Keratinocyte (primary cell): Measurements from ENCODE around the gene MBNL2. TPM values are rescaled to one million over a fixed set of nuclear protein-coding genes. Genes with fewer than 3 reads are reported as not detected.

ENCODE experiments used
- DNase-seq: peaks from one replicate; pipeline ENCODE4 v3.0.0-alpha.2; 2011; ENCODE audit warnings: low read depth, missing footprints, low spot score
- FAIRE-seq: peaks from 2 replicates; lab custom pipeline; 2011; peaks lifted over from hg19 to GRCh38; lab: Jason Lieb, UNC
- H2AFZ ChIP-seq: 2 replicates; pipeline ENCODE4 v1.6.0; 2012; ENCODE audit warnings: low read length, control low read depth, inconsistent platforms; ENCODE audit not compliant: control insufficient read depth
- H3K27ac ChIP-seq: 2 replicates; pipeline ENCODE4 v1.5.1; 2011; ENCODE audit warnings: low read length; ENCODE audit not compliant: control insufficient read depth, insufficient read depth
- H3K27me3 ChIP-seq: 3 replicates; pipeline ENCODE4 v1.6.0; 2011; ENCODE audit warnings: low read length; ENCODE audit not compliant: control insufficient read depth, insufficient read depth; ENCODE audit errors: extremely low read depth
- H3K36me3 ChIP-seq, 2 experiments: 2 replicates in 1 of 2; 3 replicates in 1 of 2; pipeline ENCODE4 v1.5.1; 2011; ENCODE audit warnings: low read length in 2 of 2, mild to moderate bottlenecking in 1 of 2; ENCODE audit not compliant: control insufficient read depth in 2 of 2, insufficient read depth in 2 of 2; ENCODE audit errors: extremely low read depth in 1 of 2
- H3K4me1 ChIP-seq: 3 replicates; pipeline ENCODE4 v1.5.1; 2011; ENCODE audit warnings: low read length; ENCODE audit not compliant: control insufficient read depth, insufficient read depth; ENCODE audit errors: extremely low read depth
- H3K4me2 ChIP-seq: 3 replicates; pipeline ENCODE4 v1.6.0; 2011; ENCODE audit warnings: low read depth, low read length; ENCODE audit not compliant: control insufficient read depth, insufficient read depth; ENCODE audit errors: extremely low read depth
- H3K4me3 ChIP-seq, 3 experiments: fragments of 200-600 bp in 1 of 3; sonication (generic) in 1 of 3; 2 replicates in 2 of 3; 3 replicates in 1 of 3; pipeline ENCODE4 v1.5.1; 2011 to 2016; ENCODE audit warnings: low read length in 3 of 3, mild to moderate bottlenecking in 3 of 3, control low read depth in 2 of 3, inconsistent platforms in 1 of 3, low read depth in 1 of 3, mixed read lengths in 1 of 3, mixed run types in 1 of 3, moderate library complexity in 1 of 3; ENCODE audit not compliant: control insufficient read depth in 2 of 3, insufficient read depth in 2 of 3; ENCODE audit errors: extremely low read depth in 1 of 3
- H3K79me2 ChIP-seq: 2 replicates; pipeline ENCODE4 v1.6.0; 2012; ENCODE audit warnings: low read length; ENCODE audit not compliant: control insufficient read depth, insufficient read depth
- H3K9ac ChIP-seq: 3 replicates; pipeline ENCODE4 v1.6.0; 2011; ENCODE audit warnings: low read length; ENCODE audit not compliant: control insufficient read depth, insufficient read depth; ENCODE audit errors: extremely low read depth
- H3K9me1 ChIP-seq: 3 replicates; pipeline ENCODE4 v1.6.0; 2011; ENCODE audit warnings: low read length; ENCODE audit not compliant: control insufficient read depth, insufficient read depth; ENCODE audit errors: extremely low read depth
- H3K9me3 ChIP-seq: 2 replicates; pipeline ENCODE4 v1.5.1; 2012; ENCODE audit warnings: low read depth, low read length; ENCODE audit not compliant: control insufficient read depth
- H4K20me1 ChIP-seq: 3 replicates; pipeline ENCODE4 v1.6.0; 2011; ENCODE audit warnings: low read length; ENCODE audit not compliant: control insufficient read depth, insufficient read depth; ENCODE audit errors: extremely low read depth
- EZH2 ChIP-seq: IDR thresholded peaks from one replicate; pipeline ENCODE4 v1.6.1; 2012; ENCODE audit warnings: inconsistent platforms, mild to moderate bottlenecking, low read length, moderate library complexity
- dilution Hi-C: fragments of 300-500 bp; cut with MboI; formaldehyde crosslinking; loops from one replicate; pipeline ENCODE4 v1.7.0; 2020; ENCODE audit warnings: low sequenced_read_pairs; ENCODE audit not compliant: extremely low pct_ligation_motif_present
- polyA plus RNA-seq, 5 experiments: library from polyadenylated mRNA; depleted of rRNA in 3 of 5; stranded (reverse) in 3 of 5; stranded (forward) in 1 of 5; unstranded in 1 of 5; fragments of >200 nt; gene quantifications; 1 replicate in 1 of 5; 2 replicates in 3 of 5; 3 replicates in 1 of 5; pipeline versions ENCODE4 v1.2.1 to v1.2.3, GENCODE V29; 2011 to 2012; ENCODE audit warnings: missing spikeins in 2 of 5, low read depth in 1 of 5, low replicate concordance in 1 of 5
- TF ChIP-seq, protein P1 (sequence below), 3 experiments: IDR thresholded peaks in 1 of 3; conservative IDR thresholded peaks in 1 of 3; optimal IDR thresholded peaks in 1 of 3; 2 replicates in 2 of 3; 3 replicates in 1 of 3; pipeline versions ENCODE3 to v1.5.1; 2011; ENCODE audit warnings: low read length in 3 of 3, mild to moderate bottlenecking in 3 of 3, moderate library complexity in 2 of 3, control low read depth in 1 of 3, inconsistent platforms in 1 of 3; ENCODE audit not compliant: insufficient read depth in 2 of 3; ENCODE audit errors: extremely low read depth in 1 of 3

The MBNL2 gene
- polyA plus RNA-seq, 1 donor (not counting 4 experiments of a cell fraction or from before 2014, with no cell fraction given) = 28.4 TPM

DNA sequence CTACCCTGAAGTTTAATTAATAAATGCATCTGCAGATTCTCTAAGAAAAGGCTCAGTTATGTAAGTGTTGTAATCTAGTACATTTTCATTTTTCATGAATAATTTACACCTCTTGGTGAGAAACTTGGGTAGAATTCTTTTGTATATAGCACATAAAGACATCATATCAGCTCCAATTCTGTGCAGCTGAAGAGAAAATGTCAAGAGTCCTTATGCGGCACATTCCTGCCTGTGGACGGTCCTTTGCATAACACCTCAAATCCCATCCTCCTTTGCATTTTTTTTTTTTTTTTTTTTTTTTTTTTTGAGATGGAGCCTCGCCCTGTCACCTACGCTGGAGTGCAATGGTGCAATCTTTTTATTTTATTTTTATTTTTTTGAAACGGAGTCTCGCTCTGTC is 151.7 kb downstream of the MBNL2 start:
- no peak overlapping the region for H3K4me2 ChIP-seq
- no peak overlapping the region for H3K27ac ChIP-seq
- FAIRE-seq (no peak), DNase-seq (no peak)
- dilution Hi-C loops = no loop called here
- H3K9ac ChIP-seq = no peak overlapping the region
- no peaks in the 10 kb centered on the region for H3K79me2 ChIP-seq
- H4K20me1 ChIP-seq = no peaks in the 10 kb centered on the region
- H2AFZ ChIP-seq = no peak overlapping the region
- H3K9me1 ChIP-seq = no peaks in the 10 kb centered on the region
- peaks cover 0 to 8% of the 10 kb centered on the region in 2 experiments for H3K36me3 ChIP-seq
- H3K9me3 ChIP-seq = no peaks in the 10 kb centered on the region
- no peak overlapping the region for H3K4me3 ChIP-seq
- no peaks in the 10 kb centered on the region for H3K27me3 ChIP-seq
- peaks cover 1% of the 10 kb centered on the region for H3K4me1 ChIP-seq
- no peak for TF ChIP-seq EZH2
- TF ChIP-seq, protein P1, sequence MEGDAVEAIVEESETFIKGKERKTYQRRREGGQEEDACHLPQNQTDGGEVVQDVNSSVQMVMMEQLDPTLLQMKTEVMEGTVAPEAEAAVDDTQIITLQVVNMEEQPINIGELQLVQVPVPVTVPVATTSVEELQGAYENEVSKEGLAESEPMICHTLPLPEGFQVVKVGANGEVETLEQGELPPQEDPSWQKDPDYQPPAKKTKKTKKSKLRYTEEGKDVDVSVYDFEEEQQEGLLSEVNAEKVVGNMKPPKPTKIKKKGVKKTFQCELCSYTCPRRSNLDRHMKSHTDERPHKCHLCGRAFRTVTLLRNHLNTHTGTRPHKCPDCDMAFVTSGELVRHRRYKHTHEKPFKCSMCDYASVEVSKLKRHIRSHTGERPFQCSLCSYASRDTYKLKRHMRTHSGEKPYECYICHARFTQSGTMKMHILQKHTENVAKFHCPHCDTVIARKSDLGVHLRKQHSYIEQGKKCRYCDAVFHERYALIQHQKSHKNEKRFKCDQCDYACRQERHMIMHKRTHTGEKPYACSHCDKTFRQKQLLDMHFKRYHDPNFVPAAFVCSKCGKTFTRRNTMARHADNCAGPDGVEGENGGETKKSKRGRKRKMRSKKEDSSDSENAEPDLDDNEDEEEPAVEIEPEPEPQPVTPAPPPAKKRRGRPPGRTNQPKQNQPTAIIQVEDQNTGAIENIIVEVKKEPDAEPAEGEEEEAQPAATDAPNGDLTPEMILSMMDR (optimal IDR thresholded peaks at IDR 0.05 in 1 of 3, IDR thresholded peaks at IDR 0.05 in 1 of 3, conservative IDR thresholded peaks at IDR 0.05 in 1 of 3; ENCODE audit: extremely low read depth in 1 of 3, insufficient read depth in 2 of 3, low read length in 3 of 3) = no peak

DNA sequence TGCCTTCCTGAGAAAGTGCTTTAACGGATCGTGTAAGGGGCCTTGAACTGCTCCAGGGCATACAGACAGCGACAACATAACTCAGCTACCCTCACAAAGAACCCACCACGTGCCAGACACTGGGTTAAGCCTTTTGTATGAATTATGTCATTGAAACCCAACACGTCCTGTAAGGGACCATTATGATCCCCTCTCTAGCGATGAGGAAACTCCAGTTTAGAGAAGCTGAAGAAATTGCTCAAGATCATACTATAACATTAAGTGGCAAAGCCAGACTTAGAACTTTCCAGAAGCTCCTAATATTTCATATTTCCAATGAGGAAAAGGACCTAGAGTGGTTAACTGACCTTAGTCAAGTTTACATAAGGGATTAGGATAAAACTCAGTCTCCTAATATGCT is 154.8 kb downstream of the MBNL2 start:
- no peaks in the 10 kb centered on the region for H3K27me3 ChIP-seq
- no peaks in the 10 kb centered on the region for H3K4me1 ChIP-seq
- H3K9me1 ChIP-seq = no peaks in the 10 kb centered on the region
- no peak overlapping the region for H3K27ac ChIP-seq
- peaks cover 0 to 13% of the 10 kb centered on the region in 2 experiments for H3K36me3 ChIP-seq
- no peak for FAIRE-seq
- no peak for DNase-seq
- no peaks in the 10 kb centered on the region for H3K9me3 ChIP-seq
- H3K79me2 ChIP-seq = no peaks in the 10 kb centered on the region
- no peaks in the 10 kb centered on the region for H4K20me1 ChIP-seq
- H2AFZ ChIP-seq = no peak overlapping the region
- dilution Hi-C loops = no loop called here
- H3K4me2 ChIP-seq = no peak overlapping the region
- H3K4me3 ChIP-seq = no peak overlapping the region
- H3K9ac ChIP-seq = no peak overlapping the region
- TF ChIP-seq, protein P1 (optimal IDR thresholded peaks at IDR 0.05 in 1 of 3, IDR thresholded peaks at IDR 0.05 in 1 of 3, conservative IDR thresholded peaks at IDR 0.05 in 1 of 3; ENCODE audit: extremely low read depth in 1 of 3, insufficient read depth in 2 of 3, low read length in 3 of 3) = no peak
- no peak for TF ChIP-seq EZH2
